Prostate gland (tissue), 2 donors: Measurements from ENCODE around the gene SLC25A36.

Experiments
- CTCF ChIP-seq, 4 experiments: fragments of 200-600 bp in 2 of 4; fragments of 450-650 bp in 2 of 4; sonication (generic) in 2 of 4; IDR thresholded peaks; 1 replicate in 3 of 4; 2 replicates in 1 of 4; pipeline ENCODE4 v1.5.1; 2016 to 2019; ENCODE audit warnings: antibody characterized with exemption in 4 of 4, mild to moderate bottlenecking in 2 of 4, moderate library complexity in 2 of 4
- POLR2AphosphoS5 ChIP-seq: sonication (generic); formaldehyde crosslinking; IDR thresholded peaks from one replicate; pipeline ENCODE4 v1.6.1; 2017; ENCODE audit warnings: antibody characterized with exemption

- TF ChIP-seq CTCF (IDR thresholded peaks at IDR 0.05) (no peak), POLR2AphosphoS5 (no peak)
Observed at GRCh38 chr3:140943781-140944552, 2.3 kb downstream of the SLC25A36 start.
